IMR-90 (cell line): ENCODE data around the gene CDCA7. TPM values are rescaled to one million over a fixed set of nuclear protein-coding genes. Genes with fewer than 3 reads are reported as not detected.

ENCODE experiments used
- ATAC-seq: fragments of 200-7000 bp; cut with Tn5 transposase; 2 replicates; pipeline ENCODE4 v1.9.1; 2020; ENCODE audit warnings: low read depth, mild to moderate bottlenecking, moderate library complexity
- BruUV-seq: library from RNA; stranded (reverse); fragments of 400-500 nt; replicated peaks from 2 replicates; lab custom pipeline; 2021; lab: Mats Ljungman, UMichigan
- CTCF ChIA-PET: fragments of 300-600 bp; formaldehyde crosslinking; extraction: SDS; loops from one replicate; lab custom pipeline; 2021; ENCODE audit warnings: antibody characterized with exemption; lab: Yijun Ruan, JAX
- POLR2A ChIA-PET: fragments of 300-600 bp; sonication (Branson Sonifier 250); formaldehyde crosslinking; loops from one replicate; lab custom pipeline; 2022; ENCODE audit warnings: antibody characterized with exemption; ENCODE audit not compliant: unreplicated experiment; lab: Charles Lee
- DNase-seq: peaks from one replicate; pipeline ENCODE4 v3.0.0; 2013
- H2AFZ ChIP-seq: replicated peaks from 2 replicates; pipeline ENCODE3; 2013; ENCODE audit warnings: low read length, mild to moderate bottlenecking; ENCODE audit not compliant: poor library complexity
- H2AK5ac ChIP-seq: 2 replicates; pipeline ENCODE4 v1.6.1; 2013; ENCODE audit warnings: low read depth, low read length, inconsistent platforms
- H2AK9ac ChIP-seq: replicated peaks from 2 replicates; pipeline ENCODE3; 2013; ENCODE audit warnings: mild to moderate bottlenecking, low read depth, low read length, moderate library complexity; ENCODE audit not compliant: poor library complexity
- H2BK120ac ChIP-seq: 2 replicates; pipeline ENCODE4 v1.6.1; 2013; ENCODE audit warnings: low read depth, low read length, inconsistent platforms
- H2BK15ac ChIP-seq: 3 replicates; pipeline ENCODE4 v1.6.1; 2013; ENCODE audit warnings: low read depth, low read length, inconsistent platforms
- H2BK20ac ChIP-seq: 2 replicates; pipeline ENCODE4 v1.6.1; 2013; ENCODE audit warnings: low read depth, mild to moderate bottlenecking, inconsistent platforms, low read length, moderate library complexity
- H2BK5ac ChIP-seq: 2 replicates; pipeline ENCODE4 v1.6.1; 2013; ENCODE audit warnings: mild to moderate bottlenecking, low read depth, low read length, inconsistent platforms; ENCODE audit not compliant: poor library complexity, severe bottlenecking
- H3K14ac ChIP-seq: replicated peaks from 2 replicates; pipeline ENCODE4 v1.6.1; 2013; ENCODE audit warnings: low read depth, low read length, inconsistent platforms
- H3K18ac ChIP-seq: 2 replicates; pipeline ENCODE4 v1.6.1; 2013; ENCODE audit warnings: low read depth, low read length, control low read depth
- H3K23ac ChIP-seq: 2 replicates; pipeline ENCODE4 v1.6.1; 2013; ENCODE audit warnings: low read depth, low read length, inconsistent platforms
- H3K27ac ChIP-seq: 2 replicates; pipeline ENCODE4 v1.5.1; 2013; ENCODE audit warnings: mild to moderate bottlenecking, control low read depth, low read length; ENCODE audit not compliant: insufficient read depth
- H3K27me3 ChIP-seq: 2 replicates; pipeline ENCODE4 v1.6.1; 2013; ENCODE audit warnings: low read length; ENCODE audit not compliant: control insufficient read depth, insufficient read depth
- H3K36me3 ChIP-seq: 2 replicates; pipeline ENCODE4 v1.6.1; 2013; ENCODE audit warnings: low read length, mixed read lengths; ENCODE audit not compliant: control insufficient read depth, insufficient read depth
- H3K4ac ChIP-seq: 2 replicates; pipeline ENCODE4 v1.6.1; 2013; ENCODE audit warnings: low read depth, low read length, inconsistent platforms
- H3K4me1 ChIP-seq: 2 replicates; pipeline ENCODE4 v1.6.1; 2013; ENCODE audit warnings: low read length, mixed read lengths; ENCODE audit not compliant: control insufficient read depth, insufficient read depth
- H3K4me2 ChIP-seq: 2 replicates; pipeline ENCODE4 v1.6.1; 2013; ENCODE audit warnings: low read depth, mild to moderate bottlenecking, control low read depth, low read length, moderate library complexity
- H3K4me3 ChIP-seq: 2 replicates; pipeline ENCODE4 v1.5.1; 2013; ENCODE audit warnings: low read depth, mild to moderate bottlenecking, control low read depth, low read length, moderate library complexity; ENCODE audit not compliant: insufficient read depth
- H3K56ac ChIP-seq: 2 replicates; pipeline ENCODE4 v1.6.1; 2013; ENCODE audit warnings: low read length, inconsistent platforms; ENCODE audit not compliant: insufficient read depth; ENCODE audit errors: extremely low read depth
- H3K79me1 ChIP-seq, 2 experiments: 2 replicates each; pipeline ENCODE4 v1.6.1; 2013; ENCODE audit warnings: low read length in 2 of 2, inconsistent platforms in 1 of 2, low read depth in 1 of 2
- H3K9ac ChIP-seq: 2 replicates; pipeline ENCODE4 v1.6.1; 2013; ENCODE audit warnings: low read depth, low read length, control low read depth
- H3K9me1 ChIP-seq: 2 replicates; pipeline ENCODE4 v1.6.1; 2013; ENCODE audit warnings: low read length, inconsistent platforms; ENCODE audit not compliant: insufficient read depth
- H3K9me3 ChIP-seq: 2 replicates; pipeline ENCODE4 v1.6.1; 2013; ENCODE audit warnings: low read length; ENCODE audit not compliant: control insufficient read depth, insufficient read depth
- H4K20me1 ChIP-seq: 2 replicates; pipeline ENCODE4 v1.6.1; 2013; ENCODE audit warnings: low read length, inconsistent platforms; ENCODE audit not compliant: insufficient read depth
- H4K5ac ChIP-seq: 2 replicates; pipeline ENCODE4 v1.6.1; 2013; ENCODE audit warnings: mild to moderate bottlenecking, low read depth, low read length, control low read depth
- H4K8ac ChIP-seq, 2 experiments: 2 replicates each; pipeline ENCODE4 v1.6.1; 2013; ENCODE audit warnings: low read depth in 2 of 2, low read length in 2 of 2, control low read depth in 1 of 2, inconsistent platforms in 1 of 2
- H4K91ac ChIP-seq: 2 replicates; pipeline ENCODE4 v1.6.1; 2013; ENCODE audit warnings: low read depth, low read length, inconsistent platforms; ENCODE audit not compliant: insufficient read depth
- BHLHE40 ChIP-seq: fragments of 150-350 bp; IDR thresholded peaks from 2 replicates; pipeline ENCODE4 v1.6.1; 2016; ENCODE audit warnings: mild to moderate bottlenecking, low read depth, low read length
- CEBPB ChIP-seq: IDR thresholded peaks from 2 replicates; pipeline ENCODE4 v1.6.1; 2012; ENCODE audit warnings: low read depth, low read length, improper control_type of control experiment
- CHD1 ChIP-seq: IDR thresholded peaks from 2 replicates; pipeline ENCODE4 v1.6.1; 2012; ENCODE audit warnings: low read depth, low read length, improper control_type of control experiment
- CTCF ChIP-seq: conservative IDR thresholded peaks from 2 replicates; pipeline ENCODE4 v1.5.1; 2012; ENCODE audit warnings: mild to moderate bottlenecking, low read depth, low read length, improper control_type of control experiment
- ELK1 ChIP-seq: fragments of 150-350 bp; IDR thresholded peaks from 2 replicates; pipeline ENCODE4 v1.6.1; 2016; ENCODE audit warnings: low read depth, mild to moderate bottlenecking, low read length, moderate library complexity, borderline replicate concordance
- FOS ChIP-seq: fragments of 150-350 bp; IDR thresholded peaks from 2 replicates; pipeline ENCODE4 v1.6.1; 2016; ENCODE audit warnings: low read depth, low read length
- MAFK ChIP-seq: IDR thresholded peaks from 2 replicates; pipeline ENCODE4 v1.6.1; 2012; ENCODE audit warnings: low read depth, low read length, improper control_type of control experiment
- MAZ ChIP-seq: IDR thresholded peaks from 2 replicates; pipeline ENCODE4 v1.6.1; 2012; ENCODE audit warnings: low read depth, mild to moderate bottlenecking, low read length, improper control_type of control experiment, moderate library complexity, borderline replicate concordance
- MXI1 ChIP-seq: IDR thresholded peaks from 2 replicates; pipeline ENCODE4 v1.6.1; 2012; ENCODE audit warnings: low read depth, mild to moderate bottlenecking, low read length, moderate library complexity, borderline replicate concordance
- NFE2L2 ChIP-seq: fragments of 150-350 bp; IDR thresholded peaks from 2 replicates; pipeline ENCODE4 v1.6.1; 2016; ENCODE audit warnings: low read depth, mild to moderate bottlenecking, low read length
- POLR2A ChIP-seq: IDR thresholded peaks from 2 replicates; pipeline ENCODE4 v1.6.1; 2012; ENCODE audit warnings: mild to moderate bottlenecking, low read depth, low read length
- RAD21 ChIP-seq: IDR thresholded peaks from 2 replicates; pipeline ENCODE4 v1.6.1; 2012; ENCODE audit warnings: low read length, improper control_type of control experiment
- RCOR1 ChIP-seq: IDR thresholded peaks from 2 replicates; pipeline ENCODE4 v1.6.1; 2012; ENCODE audit warnings: mild to moderate bottlenecking, low read length, improper control_type of control experiment; ENCODE audit not compliant: insufficient replicate concordance
- RFX5 ChIP-seq: IDR thresholded peaks from 2 replicates; pipeline ENCODE4 v1.8.0; 2012; ENCODE audit warnings: low read depth, mild to moderate bottlenecking, low read length, moderate library complexity
- SMC3 ChIP-seq: fragments of 150-350 bp; IDR thresholded peaks from 2 replicates; pipeline ENCODE4 v1.6.1; 2016; ENCODE audit warnings: low read depth, mild to moderate bottlenecking, antibody characterized with exemption, low read length, moderate library complexity
- USF2 ChIP-seq: fragments of 150-350 bp; IDR thresholded peaks from 2 replicates; pipeline ENCODE4 v1.6.1; 2017; ENCODE audit warnings: mild to moderate bottlenecking, antibody characterized with exemption, low read length, low read depth
- WGBS, 2 experiments: methylation state at CpG; one replicate each; pipeline versions ENCODE4 v1.1.5 to v1.1.7; 2013; ENCODE audit warnings: missing lambda C conversion rate in 2 of 2; ENCODE audit not compliant: insufficient read length in 1 of 2; ENCODE audit errors: extremely low coverage in 2 of 2; 5-methylcytosine and 5-hydroxymethylcytosine counted together
- dilution Hi-C: fragments of 300-500 bp; cut with HindIII; formaldehyde crosslinking; loops from one replicate; pipeline ENCODE4 v1.14.3; 2018; ENCODE audit warnings: low sequenced_read_pairs; ENCODE audit not compliant: unreplicated experiment
- in situ Hi-C: fragments of 300-500 bp; cut with MboI; formaldehyde crosslinking; loops from 3 replicates; pipeline ENCODE4 v1.14.3; 2019; ENCODE audit warnings: low sequenced_read_pairs, inconsistent platforms, mixed read lengths
- intact Hi-C: fragments of 100-400 bp; cut with micrococcal nuclease; formaldehyde crosslinking; loops from 2 replicates; pipeline ENCODE4 v1.10.0; 2022
- polyA plus RNA-seq, 3 experiments: library from polyadenylated mRNA; depleted of rRNA; stranded (reverse); fragments of >200 nt; gene quantifications; 2 replicates each; pipeline ENCODE4 v1.2.3, GENCODE V29; 2012; ENCODE audit warnings: low replicate concordance in 1 of 3
- total RNA-seq: library from RNA; depleted of rRNA; stranded (reverse); fragments of >200 nt; gene quantifications from 2 replicates; pipeline ENCODE4 v1.2.3, GENCODE V29; 2012

The CDCA7 gene
- total and polyA plus RNA-seq, 2 of the 4 experiments (the other 2 are of a cell fraction): 12.0 to 18.7 TPM

- Histone ChIP-seq H3K56ac (no peak overlapping the region), H3K9me3 (no peaks in the 10 kb centered on the region; the same call in 1 of the 2 replicates), H3K9me1 (no peaks in the 10 kb centered on the region), H2AK9ac (no peak overlapping the region), H4K8ac (no peak overlapping the region), H3K9ac (no peak overlapping the region), H3K4me1 (no peaks in the 10 kb centered on the region), H2BK5ac (no peak overlapping the region), H3K27me3 (peaks cover 1% of the 10 kb centered on the region; the same call in 1 of the 2 replicates), H3K36me3 (no peaks in the 10 kb centered on the region), H3K23ac (no peak overlapping the region), H3K27ac (no peak overlapping the region), H3K4me2 (no peak overlapping the region), H2BK120ac (no peak overlapping the region), H2AK5ac (no peak overlapping the region), H3K18ac (no peak overlapping the region), H3K4me3 (no peak overlapping the region), H3K79me1 (no peaks in the 10 kb centered on the region), H3K4ac (no peak overlapping the region), H4K5ac (no peak overlapping the region), H4K20me1 (no peaks in the 10 kb centered on the region), H4K91ac (no peak overlapping the region), H2AFZ (no peak overlapping the region), H2BK15ac (no peak overlapping the region), H3K14ac (no peak overlapping the region), H2BK20ac (no peak overlapping the region)
- CTCF ChIA-PET: no interaction called here
- WGBS, 2 experiments: no CpG with 5 or more reads among the region's 2 CpGs
- in situ Hi-C loops (no loop called here), intact Hi-C loops (no loop called here), dilution Hi-C loops (no loop called here)
- no peak for TF ChIP-seq CEBPB
- TF ChIP-seq RCOR1: no peak
- TF ChIP-seq CTCF: no peak
- no peak for TF ChIP-seq RAD21
- TF ChIP-seq USF2: no peak
- no peak for TF ChIP-seq MAZ
- TF ChIP-seq POLR2A: no peak
- no peak for TF ChIP-seq ELK1
- TF ChIP-seq FOS: no peak
- TF ChIP-seq BHLHE40: no peak
- no peak for TF ChIP-seq SMC3
- TF ChIP-seq MXI1: no peak
- no peak for TF ChIP-seq RFX5
- TF ChIP-seq CHD1: no peak
- TF ChIP-seq MAFK: no peak
- no peak for TF ChIP-seq NFE2L2
- POLR2A ChIA-PET: no interaction called here
- DNase-seq: no peak
- BruUV-seq: no TSS peak
- no peak for ATAC-seq
Measured at GRCh38 chr2:173343921-173344320, 10.8 kb upstream of the CDCA7 start.
